ENCODE results near the gene PPP4R1.
"Not testable (repeated sequence)": the region's sequence is repeated elsewhere in the genome, so short reads cannot be mapped to it uniquely, and the experiment has no call there.

GRCh38 chr18:9641081-9641480, 26.7 kb upstream of the PPP4R1 start:
- not testable (repeated sequence) for TF ChIP-seq CTCF, POLR2A (IDR thresholded peaks at IDR 0.05)
